HuH-7.5 (cell line): ENCODE data around the gene PIAS4.

ENCODE experiments used
- DNase-seq: peaks from one replicate; pipeline ENCODE4 v3.0.0; 2011; ENCODE audit warnings: low spot score

PIAS4 gene

GRCh38 chr19:4023600-4024398 lies 16.3 kb downstream of the PIAS4 start:
- DNase-seq = no peak

DNA sequence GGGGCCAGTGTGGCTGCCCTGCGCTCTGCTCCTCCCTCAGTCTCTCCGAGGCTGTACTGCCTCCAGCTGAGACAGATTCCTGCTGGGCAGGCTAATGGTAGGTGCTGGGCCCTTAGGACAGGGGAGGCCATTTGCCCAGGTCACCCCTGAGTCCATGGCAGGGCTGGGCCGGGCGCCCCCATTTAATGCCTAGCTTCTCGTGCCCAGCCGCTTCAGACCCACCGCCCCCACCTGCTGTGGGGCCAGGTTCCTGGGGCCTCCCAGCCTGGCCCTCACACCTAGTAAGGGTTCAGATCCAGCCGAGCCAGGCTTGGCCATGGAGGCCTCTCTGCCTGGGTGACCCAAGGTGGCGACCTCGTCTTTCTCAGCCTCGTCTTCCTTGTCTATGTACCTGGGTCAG lies 17.8 kb downstream of the PIAS4 start:
- DNase-seq = no peak

DNA sequence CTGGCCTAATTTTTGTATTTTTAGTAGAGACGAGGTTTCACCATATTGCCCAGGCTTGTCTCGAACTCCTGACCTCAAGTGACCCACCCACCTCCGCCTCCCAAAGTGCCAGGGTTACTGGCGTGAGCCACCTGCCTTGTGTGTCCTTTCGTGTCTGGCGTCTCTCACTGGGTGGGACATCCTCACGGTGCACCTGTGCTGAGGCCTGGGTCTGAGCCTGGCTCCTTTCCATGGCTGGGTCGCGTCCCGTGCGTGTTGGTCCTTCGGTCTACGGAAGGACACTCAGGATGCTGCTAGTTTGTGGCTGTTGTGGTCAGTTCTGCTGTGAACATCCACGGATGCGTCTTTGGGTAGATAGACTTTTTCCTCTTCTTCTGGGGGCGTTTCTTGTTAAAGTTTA lies 19.6 kb downstream of the PIAS4 start:
- no peak for DNase-seq

DNA sequence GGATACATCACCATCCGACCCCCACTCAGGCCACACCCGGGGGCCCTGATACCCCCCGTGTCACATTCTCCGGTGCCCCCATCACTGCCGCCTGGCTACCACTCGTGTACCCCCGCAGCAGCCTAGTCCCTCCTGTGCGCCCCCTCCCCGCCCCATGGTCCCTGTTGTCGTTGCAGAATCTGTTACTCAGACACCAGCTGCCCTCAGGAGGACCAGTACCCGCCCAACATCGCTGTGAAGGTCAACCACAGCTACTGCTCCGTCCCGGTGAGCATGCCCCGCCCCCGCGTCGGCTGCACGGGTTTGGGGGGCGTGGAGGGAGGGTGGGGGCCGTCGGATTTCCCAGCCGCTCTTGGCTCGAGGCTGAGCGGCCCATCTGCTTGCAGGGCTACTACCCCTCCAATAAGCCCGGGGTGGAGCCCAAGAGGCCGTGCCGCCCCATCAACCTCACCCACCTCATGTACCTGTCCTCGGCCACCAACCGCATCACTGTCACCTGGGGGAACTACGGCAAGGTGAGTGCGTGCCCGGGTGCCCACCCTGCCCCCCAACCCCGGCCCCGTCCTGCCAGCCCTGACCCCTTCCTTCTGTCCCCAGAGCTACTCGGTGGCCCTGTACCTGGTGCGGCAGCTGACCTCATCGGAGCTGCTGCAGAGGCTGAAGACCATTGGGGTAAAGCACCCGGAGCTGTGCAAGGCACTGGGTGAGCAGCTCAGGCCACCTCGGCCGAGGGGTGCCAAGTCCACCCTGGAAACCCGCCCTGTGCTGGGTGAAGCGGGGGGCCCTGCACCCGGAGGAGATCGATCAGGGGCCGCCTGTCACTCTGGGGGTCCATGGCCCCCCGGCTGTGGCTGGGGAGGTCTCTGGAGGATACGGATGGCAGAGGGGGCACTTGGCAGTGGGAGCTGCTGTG lies 21.1 kb downstream of the PIAS4 start:
- DNase-seq = no peak

DNA sequence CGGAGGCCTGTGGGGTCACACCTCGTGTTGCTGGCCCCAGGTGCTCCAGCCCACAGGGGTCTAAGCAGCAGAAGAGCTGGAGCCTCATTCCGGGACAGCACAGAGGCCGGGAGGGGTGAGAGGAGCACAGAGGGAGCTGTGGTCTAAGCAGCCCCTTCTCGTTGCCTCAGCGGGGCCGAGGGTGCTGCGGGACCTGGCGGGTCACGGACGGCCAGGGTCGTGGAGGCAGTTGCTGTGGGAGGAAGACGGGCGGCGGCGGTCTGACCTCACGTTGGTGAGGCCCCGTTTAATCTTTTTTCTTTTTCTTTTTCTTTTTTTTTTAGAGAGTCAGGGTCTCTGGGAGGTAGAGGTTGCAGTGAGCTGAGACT lies 21.7 kb downstream of the PIAS4 start:
- DNase-seq = no peak

DNA sequence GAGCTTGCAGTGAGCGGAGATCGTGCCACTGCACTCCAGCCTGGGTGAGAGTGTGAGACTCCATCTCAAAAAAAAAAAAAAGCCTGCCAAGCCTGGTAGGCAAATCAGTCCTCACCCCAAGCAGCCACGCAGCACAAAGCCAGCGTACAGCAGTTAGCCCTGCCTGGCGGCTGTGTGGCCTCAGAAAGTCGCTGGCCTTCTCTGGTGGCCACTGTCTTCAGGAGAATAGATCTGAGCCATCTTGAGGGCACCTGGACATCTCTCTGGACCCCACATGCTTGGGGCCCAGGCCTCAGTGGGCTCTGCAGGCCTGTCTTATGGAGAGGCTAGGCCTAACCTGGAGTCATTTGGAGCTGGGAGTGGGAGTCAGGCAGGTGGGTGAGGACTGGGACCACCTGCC lies 23.0 kb downstream of the PIAS4 start:
- DNase-seq = no peak

DNA sequence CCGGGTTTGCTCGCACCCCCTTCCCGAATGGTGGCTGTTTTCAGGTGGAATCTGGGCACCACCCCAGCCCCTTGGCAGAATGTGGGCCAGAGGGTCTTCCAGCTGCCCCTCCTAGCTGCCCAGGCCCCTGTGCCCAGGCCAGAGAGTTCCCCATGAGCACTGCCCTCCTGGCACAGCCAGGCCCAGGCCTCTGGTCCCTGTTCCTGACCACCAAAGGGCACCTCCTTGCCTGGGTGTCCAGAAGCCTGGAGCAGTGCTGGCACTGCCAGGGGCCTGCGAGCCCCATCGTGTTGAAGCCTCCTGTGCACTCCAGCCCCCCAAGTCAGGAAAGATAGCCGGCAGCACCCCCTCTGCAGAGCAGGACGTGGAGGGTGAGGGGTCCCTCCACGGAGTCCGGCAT lies 23.4 kb downstream of the PIAS4 start:
- DNase-seq = no peak

- DNase-seq = no peak
These were observed 23.9 kb downstream of the PIAS4 start for GRCh38 chr19:4031420-4031819.

GRCh38 chr19:4032436-4032835 lies 24.9 kb downstream of the PIAS4 start:
- no peak for DNase-seq

- DNase-seq = no peak
These were observed 25.8 kb downstream of the PIAS4 start for GRCh38 chr19:4033028-4033956.

- DNase-seq = no peak
These were observed 26.8 kb downstream of the PIAS4 start for GRCh38 chr19:4034048-4035017.

GRCh38 chr19:4035018-4035566 lies 27.6 kb downstream of the PIAS4 start:
- DNase-seq = no peak

DNA sequence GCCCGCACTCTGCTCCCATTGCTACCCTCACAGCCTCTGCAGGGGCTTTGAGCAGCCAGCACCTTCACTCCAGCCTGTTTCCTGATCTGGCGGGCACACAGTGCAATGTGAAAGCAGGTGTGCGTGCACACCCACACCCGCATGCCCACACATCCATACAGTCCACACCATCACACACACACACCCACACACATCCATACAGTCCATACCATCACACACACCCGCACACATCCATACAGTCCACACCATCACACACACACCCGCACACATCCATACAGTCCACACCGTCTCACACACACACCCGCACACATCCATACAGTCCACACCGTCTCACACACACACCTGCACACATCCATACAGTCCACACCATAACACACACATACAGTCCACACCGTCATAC lies 28.0 kb downstream of the PIAS4 start:
- no peak for DNase-seq

DNA sequence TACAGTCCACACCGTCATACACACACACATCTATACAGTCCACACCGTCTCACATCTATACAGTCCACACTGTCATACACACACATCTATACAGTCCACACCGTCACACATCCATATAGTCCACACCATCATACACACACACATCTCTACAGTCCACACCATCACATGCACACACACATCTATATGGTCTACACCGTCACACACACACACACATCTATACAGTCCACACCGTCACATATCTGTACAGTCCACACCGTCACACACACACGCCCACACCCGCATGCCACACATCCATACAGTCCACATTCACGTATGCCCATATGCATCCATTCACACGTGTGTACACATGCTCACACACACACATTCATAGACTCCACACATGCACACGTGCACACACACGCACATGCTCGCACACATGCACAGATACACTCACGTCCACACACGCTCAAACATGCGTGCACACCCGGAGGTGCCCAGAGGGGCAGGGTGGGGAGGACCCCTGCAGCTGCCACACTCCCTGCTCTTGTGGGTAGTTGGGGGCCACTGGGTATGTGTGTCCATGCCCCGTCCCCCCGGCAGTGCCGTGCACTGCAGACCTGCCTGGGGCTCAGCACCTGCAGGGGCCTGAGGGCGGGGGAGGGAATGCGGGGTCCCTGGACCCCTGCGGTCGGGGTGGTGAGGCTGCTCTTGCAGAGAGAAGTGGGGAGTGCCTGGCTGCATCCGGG lies 29.2 kb downstream of the PIAS4 start:
- no peak for DNase-seq

DNA sequence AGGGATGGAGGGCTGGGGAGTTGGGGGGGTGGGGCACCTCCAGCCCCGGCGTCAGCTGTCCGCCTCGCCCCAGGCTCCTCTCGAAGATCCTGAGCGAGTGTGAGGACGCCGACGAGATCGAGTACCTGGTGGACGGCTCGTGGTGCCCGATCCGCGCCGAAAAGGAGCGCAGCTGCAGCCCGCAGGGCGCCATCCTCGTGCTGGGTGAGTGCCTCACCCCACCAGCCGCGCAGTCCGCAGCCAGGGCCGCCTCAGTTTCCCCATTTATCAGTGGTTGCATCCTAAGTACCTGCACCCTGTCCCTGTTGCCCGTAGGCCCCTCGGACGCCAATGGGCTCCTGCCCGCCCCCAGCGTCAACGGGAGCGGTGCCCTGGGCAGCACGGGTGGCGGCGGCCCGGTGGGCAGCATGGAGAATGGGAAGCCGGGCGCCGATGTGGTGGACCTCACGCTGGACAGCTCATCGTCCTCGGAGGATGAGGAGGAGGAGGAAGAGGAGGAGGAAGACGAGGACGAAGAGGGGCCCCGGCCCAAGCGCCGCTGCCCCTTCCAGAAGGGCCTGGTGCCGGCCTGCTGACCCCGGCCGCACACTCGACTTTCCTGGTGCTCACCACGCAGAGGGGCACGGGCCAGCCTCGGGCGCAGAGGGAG lies 29.9 kb downstream of the PIAS4 start:
- DNase-seq = no peak

GRCh38 chr19:4038057-4038456 lies 30.5 kb downstream of the PIAS4 start:
- DNase-seq = no peak

GRCh38 chr19:4038661-4039423 lies 31.3 kb downstream of the PIAS4 start:
- no peak for DNase-seq

- no peak for DNase-seq
These were observed 34.7 kb downstream of the PIAS4 start for GRCh38 chr19:4042064-4042730.
